HG03520 (cell line): ENCODE data around the gene GRK3.

ENCODE experiments used
- ATAC-seq: cut with Tn5 transposase; IDR thresholded peaks from one replicate; pipeline ENCODE4 v1.9.1; 2021; ENCODE audit warnings: mild to moderate bottlenecking, moderate library complexity; ENCODE audit not compliant: unreplicated experiment

The GRK3 gene

GRCh38 chr22:25722223-25722622 is 157.7 kb downstream of the GRK3 start:
- ATAC-seq: no peak

- no peak for ATAC-seq
Observed at GRCh38 chr22:25722626-25723025, 158.2 kb downstream of the GRK3 start.

- no peak for ATAC-seq
Observed at GRCh38 chr22:25726241-25726640, 161.8 kb downstream of the GRK3 start.

- no peak for ATAC-seq
Observed at GRCh38 chr22:25728071-25728470, 163.6 kb downstream of the GRK3 start.

- no peak for ATAC-seq
Observed at GRCh38 chr22:25729016-25729995, 164.8 kb downstream of the GRK3 start.

GRCh38 chr22:25735650-25736049 is 171.2 kb downstream of the GRK3 start:
- ATAC-seq: no peak

GRCh38 chr22:25736378-25737011 is 172.0 kb downstream of the GRK3 start:
- no peak for ATAC-seq

GRCh38 chr22:25739659-25740344 is 175.3 kb downstream of the GRK3 start:
- no peak for ATAC-seq

- ATAC-seq: no peak
Observed at GRCh38 chr22:25741692-25742626, 177.5 kb downstream of the GRK3 start, which contains the start of gene MYO18B. Gene MYO18B (plus strand): TSS chr22:25742188. CDS start chr22:25761093, 18,905 bp downstream.

GRCh38 chr22:25742918-25743708 is 178.6 kb downstream of the GRK3 start:
- no peak for ATAC-seq

GRCh38 chr22:25744694-25745093 is 180.2 kb downstream of the GRK3 start:
- no peak for ATAC-seq

GRCh38 chr22:25745341-25746011 is 181.0 kb downstream of the GRK3 start:
- ATAC-seq: no peak

GRCh38 chr22:25746012-25746373 is 181.5 kb downstream of the GRK3 start:
- no peak for ATAC-seq

- ATAC-seq: no peak
Observed at GRCh38 chr22:25747245-25747944, 182.9 kb downstream of the GRK3 start.

GRCh38 chr22:25748140-25748539 is 183.7 kb downstream of the GRK3 start:
- ATAC-seq: no peak

GRCh38 chr22:25748704-25749103 is 184.2 kb downstream of the GRK3 start:
- ATAC-seq: no peak

GRCh38 chr22:25749420-25750169 is 185.1 kb downstream of the GRK3 start:
- ATAC-seq: peak; percentile 65
